RKO (cell line): ENCODE measurements around the gene ING1.
"Not testable (repeated sequence)": the region's sequence is repeated elsewhere in the genome, so short reads cannot be mapped to it uniquely, and the experiment has no call there.

Source experiments
- DNase-seq: peaks from one replicate; pipeline ENCODE4 v3.0.0-alpha.2; 2016; ENCODE audit warnings: low spot score

The ING1 gene

DNA sequence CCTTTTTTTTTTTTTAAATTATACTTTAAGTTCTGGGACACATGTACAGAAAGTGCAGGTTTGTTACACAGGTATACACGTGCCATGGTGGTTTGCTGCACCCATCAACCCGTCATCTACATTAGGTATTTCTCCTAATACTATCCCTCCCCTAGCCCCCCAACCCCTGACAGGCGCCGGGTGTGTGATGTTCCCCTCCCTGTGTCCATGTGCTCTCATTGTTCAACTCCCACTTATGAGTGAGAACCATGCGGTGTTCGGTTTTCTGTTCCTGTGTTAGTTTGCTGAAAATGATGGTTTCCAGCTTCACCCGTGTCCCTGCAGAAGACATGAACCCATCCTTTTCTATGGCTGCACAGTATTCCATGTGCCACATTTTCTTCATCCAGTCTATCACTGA lies 17.7 kb upstream of the ING1 start:
- DNase-seq = not testable (repeated sequence)

DNA sequence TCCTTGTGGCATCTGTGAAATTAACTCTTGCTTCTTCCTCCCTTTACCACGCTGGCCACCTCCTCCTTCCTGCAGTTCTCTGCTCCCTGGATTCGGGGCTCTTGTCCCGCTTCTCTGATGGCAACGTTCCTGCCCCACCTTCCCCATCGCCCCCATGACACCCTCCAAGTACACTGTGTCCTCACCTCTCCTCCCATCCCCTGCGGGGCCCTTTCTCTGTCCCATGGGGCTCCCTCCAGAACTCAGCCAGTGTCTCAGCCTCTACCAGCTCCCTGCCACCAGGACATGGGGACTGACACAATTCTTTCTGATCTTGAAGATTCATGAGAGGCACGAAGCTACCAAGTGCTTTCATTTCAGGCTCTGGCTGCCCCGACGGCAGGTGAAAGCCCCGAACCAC lies 16.7 kb upstream of the ING1 start:
- no peak for DNase-seq

DNA sequence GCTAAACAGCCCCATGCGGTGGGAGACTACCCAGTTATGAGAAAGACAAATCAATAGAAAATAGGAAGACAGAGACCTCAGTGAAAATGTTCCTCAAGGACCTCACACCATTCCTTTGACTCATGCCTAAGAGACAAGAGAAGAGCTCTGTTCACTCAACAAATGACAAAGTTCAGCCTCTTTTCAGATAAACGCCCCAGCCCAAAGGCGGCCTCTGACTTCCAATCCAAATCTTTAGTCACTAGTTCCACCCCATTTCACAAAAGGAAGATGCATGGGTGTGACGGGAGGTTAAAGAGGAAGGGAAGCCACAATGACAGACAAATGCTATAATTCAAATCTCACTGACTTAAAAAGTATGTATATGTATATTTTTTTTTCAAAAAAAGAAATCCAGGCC lies 15.7 kb upstream of the ING1 start:
- no peak for DNase-seq

DNA sequence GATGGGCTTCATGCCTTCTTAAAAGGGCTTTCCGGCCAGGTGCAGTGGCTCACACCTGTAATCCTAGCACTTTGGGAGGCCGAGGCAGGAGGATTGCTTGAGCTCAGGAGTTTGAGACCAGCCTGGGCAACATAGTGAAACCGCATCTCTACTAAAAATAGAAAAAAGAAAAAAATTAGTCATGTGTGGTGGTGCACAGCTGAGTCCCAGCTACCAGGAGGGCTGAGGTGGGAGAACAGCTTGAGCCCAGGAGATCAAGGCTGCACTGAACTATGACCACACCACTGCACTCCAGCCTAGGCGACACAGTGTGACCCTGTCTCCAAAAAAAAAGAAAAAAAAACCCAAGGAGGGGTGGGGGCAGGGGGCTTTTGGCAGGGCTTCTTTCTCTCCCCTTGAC lies 14.8 kb upstream of the ING1 start:
- DNase-seq = no peak

DNA sequence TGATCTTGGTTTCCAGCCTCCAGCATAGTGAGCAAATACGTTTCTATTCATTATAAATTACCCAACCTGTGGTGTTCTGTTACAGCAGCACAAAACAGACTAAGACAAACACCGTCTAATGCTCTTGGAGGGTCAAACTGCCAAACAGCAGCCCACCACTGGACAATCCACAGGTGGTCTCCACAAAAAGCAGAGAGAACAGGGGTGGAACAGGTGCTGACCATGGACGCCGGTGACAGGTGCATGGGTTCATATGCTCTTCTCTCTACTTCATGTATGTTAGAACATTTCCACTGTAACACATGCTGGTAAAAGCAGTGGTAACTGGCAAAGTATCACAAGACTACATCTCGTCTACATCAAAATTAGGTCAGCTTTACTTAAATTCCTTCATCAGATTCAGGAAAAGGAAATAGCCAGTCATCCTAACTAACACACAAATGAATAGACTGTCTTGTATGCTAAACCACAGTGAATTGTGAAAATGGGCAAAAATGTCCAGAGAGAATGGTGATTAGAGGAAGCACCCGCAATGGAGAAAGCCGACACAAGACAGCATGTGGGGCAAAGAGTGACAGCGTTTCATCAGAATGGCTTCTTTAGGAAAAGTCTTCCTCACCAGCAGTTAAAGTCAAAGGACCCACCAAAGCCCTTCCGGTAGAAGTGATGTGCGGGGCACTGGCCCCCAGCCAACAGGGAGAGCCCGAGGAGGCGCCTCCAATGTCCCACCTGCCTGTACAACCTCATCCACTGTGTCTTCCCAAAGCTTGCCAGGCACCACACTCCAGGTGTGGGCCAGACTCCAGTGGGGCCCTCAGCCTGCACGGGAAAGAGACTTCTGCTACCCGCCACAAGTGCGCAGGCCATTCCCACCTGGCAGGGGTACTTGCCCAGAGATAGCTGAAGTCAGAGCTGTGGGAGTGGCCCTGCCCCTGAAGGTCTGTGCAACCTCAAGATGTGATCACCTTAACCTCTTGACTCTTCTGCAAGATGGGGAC lies 14.1 kb upstream of the ING1 start:
- no peak for DNase-seq

DNA sequence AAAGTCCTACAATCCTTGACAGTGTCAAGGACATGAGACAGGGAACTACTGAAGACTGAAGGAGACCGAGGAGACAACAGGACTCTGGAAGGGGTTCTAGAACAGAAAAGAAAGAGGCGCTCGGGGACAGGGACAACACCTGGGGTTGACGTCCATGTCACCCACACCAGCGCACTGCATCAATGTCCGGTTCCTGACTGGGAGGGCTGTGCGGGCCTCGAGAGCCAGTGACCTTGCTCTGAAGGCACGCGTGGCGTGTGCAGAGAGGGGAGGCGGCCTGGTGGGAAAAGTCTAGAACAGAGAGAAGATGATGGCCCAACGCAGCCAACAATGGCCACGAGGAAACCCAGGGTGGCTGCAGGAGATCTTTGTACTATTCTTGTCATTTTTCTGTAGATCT lies 13.3 kb upstream of the ING1 start:
- no peak for DNase-seq

DNA sequence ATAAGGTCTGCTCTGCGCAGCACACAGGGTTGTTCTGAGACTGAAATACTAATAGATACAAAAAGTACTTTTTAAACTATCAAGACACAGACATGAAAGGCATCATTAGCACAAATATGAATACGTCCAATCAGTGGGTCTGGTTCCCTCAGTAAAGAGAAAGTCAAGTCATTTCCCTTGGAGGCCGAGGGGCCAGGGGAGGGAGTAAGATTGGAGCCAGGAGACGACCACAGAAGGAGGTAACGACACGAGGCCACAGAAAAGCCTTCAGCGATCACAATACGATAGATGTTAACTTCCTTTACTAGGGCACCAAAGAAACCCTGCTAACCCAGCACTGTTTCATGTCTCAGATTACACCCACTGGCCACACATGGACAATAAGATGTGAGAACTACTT lies 12.9 kb upstream of the ING1 start:
- DNase-seq = no peak

DNA sequence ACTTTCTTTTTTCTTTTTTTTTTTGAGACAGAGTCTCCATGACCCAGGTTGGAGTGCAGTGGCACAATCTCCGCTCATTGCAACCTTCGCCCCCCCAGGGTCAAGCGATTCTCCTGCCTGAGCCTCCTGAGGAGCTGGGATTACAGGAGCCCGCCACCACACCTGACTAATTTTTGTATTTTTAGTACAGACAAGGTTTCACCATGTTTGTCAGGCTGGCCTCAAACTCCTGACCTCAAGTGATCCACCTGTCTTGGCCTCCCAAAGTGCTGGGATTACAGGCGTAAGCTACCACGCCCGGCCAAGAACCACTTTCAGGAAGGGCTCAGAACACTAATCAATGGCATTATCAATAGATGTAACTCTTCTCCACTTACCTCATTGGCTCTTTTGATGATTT lies 12.4 kb upstream of the ING1 start:
- DNase-seq = not testable (repeated sequence)

DNA sequence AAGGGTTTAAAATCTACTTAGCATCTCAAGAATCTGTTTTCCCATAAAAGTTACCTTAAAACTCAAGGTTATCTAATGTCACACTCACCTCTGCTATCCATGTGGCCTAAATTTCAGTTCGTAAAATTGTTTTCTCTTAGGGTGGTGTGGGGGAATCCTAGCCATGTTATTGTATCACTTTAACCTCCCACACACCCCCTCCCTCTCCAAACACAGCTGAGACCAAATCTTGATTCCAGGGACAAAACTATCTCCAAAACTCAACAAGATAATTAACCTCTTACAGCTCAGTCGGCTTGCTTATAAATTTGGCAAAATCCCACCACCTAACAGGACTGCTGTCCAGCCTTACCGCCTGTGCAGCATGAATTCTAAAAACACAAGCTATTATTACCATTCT lies 11.4 kb upstream of the ING1 start:
- no peak for DNase-seq

DNA sequence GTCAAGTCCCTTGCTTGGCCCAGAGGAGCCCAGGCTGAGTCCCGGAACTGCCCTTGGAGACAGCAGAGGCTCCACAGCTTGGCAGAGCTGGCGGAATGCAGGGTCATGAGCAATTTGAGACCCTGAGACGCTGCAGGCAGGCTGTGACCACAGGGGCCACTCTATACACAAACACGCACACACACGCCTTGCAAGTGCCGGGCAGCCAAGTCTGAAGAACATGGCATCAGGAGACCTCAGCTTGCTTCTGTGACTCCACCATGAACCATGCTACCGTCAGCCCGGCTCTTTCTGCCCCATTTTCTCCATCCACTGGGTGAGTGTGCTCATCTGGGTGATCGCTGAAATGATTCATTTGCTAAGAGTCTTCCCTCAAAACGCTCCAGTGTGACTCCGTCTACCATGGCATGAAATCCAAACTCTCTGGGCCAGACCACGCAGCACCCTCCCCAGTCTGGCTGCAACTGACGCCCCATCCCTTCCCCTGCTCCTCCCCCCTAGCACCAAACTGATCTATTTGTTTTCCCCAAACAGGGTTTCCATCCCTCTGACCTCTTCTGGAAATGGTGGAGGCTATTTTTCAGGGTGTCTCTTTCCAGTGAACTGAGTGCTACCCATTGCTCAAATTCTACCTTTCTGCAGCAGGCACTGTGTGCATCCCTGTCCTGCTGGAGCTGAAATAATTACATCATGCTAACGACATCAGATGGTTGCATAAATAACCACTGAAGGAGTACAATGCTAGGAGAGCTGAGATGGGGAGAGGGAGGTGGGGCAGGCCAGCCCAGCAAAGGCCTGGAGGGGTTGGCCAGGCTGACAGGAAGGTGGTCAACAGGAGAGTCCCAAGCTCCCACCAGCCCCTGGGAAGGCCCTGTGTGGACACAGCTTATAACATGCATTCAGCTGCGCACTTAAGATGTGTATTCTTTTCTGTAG lies 10.6 kb upstream of the ING1 start:
- DNase-seq = peak; percentile 25

DNA sequence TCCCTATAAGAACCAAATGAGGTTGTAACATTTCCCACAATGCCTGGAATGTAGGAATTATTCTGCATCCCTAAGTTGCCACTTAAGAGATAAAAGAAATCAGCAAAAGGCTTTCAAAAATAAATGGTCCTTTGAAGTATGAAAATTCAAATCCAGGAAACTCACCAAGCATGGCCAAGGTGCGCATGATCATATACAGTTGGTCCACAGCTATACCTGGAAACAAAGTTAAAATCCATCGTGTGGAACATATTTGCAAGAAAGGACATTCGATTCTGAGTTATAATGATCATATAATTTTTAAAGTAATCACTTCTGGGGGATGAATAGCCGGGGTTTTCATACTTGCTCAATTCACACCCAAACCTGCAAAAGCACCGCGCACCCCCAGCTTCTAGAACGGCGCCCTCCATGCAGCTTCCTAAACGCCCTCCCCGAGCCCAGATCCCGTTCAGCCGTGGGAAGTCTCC lies 8.1 kb upstream of the ING1 start:
- peak; percentile 31 for DNase-seq

DNA sequence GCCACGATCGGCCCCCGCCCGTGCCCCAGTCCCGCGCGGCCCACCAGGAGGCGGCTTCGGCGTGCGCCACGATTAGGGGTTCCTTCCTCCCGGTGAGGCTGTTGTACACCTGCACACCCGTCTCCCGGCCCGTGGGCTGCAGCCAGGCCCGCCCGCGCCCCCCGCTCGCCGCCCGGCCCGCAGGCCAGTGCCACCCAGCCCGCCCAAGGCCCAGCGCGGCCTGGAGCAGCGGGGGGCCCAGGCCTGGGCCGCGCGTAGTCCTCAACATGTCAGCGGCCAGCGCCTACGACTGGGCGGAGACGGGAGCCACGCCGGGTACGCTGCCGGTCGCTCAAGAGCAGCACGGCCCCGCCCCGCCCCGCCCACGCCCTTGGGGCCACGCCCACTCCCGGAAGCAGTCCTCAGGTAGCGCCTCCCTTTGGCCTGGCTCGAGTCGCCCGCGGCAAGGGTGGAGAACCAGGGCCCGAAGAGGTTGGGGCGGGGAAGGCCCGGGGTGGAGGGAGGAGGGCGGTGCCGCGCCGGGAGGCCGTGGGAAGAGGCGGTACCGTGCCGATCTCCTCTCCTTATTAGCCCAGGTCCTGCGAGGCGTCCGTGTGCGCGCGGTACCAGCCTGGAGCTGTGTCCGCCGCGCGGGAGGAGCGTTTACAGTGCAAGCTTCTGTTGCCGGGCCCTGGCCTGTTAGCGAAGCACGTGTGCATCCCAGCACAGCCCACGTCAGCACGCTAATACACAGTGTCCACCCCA lies 7.5 kb upstream of the ING1 start, which contains the start of gene CARS2:
TSS of gene CARS2 (minus strand) at position 291 of the 744 bp plus-strand sequence. CDS start at position 268, 23 bp downstream.
- DNase-seq = peak; percentile 95

DNA sequence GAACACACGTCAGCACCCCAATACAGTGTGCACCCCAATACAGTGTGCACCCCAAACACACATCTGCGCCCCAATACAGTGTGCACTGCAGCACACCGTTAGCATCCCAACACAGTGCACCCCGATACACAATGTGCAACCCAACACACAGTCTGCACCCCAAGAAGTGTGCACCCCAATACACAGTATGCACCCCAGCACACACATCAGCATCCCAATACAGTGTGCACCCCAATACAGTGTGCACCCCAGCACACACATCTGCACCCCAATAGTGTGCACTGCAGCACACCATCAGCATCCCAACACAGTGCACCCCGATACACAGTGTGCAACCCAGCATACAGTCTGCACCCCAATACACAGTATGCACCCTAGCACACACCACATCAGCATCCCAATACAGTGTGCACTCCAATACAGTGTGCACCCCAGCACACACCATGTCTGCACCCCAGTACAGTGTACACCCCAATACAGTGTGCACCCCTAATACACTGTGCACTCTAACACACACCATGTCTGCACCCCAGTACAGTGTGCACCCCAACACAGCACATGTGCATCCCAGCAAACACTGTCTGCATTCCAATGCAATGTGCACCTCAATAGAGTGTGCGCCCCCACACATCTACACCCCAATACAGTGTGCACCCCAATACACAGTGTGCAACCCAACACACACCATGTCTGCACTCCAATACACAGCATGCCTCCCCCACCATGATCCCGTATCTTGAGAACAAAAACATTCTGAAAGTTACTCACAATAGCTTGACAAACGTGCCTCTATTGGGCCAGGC lies 6.7 kb upstream of the ING1 start:
- DNase-seq = no peak

DNA sequence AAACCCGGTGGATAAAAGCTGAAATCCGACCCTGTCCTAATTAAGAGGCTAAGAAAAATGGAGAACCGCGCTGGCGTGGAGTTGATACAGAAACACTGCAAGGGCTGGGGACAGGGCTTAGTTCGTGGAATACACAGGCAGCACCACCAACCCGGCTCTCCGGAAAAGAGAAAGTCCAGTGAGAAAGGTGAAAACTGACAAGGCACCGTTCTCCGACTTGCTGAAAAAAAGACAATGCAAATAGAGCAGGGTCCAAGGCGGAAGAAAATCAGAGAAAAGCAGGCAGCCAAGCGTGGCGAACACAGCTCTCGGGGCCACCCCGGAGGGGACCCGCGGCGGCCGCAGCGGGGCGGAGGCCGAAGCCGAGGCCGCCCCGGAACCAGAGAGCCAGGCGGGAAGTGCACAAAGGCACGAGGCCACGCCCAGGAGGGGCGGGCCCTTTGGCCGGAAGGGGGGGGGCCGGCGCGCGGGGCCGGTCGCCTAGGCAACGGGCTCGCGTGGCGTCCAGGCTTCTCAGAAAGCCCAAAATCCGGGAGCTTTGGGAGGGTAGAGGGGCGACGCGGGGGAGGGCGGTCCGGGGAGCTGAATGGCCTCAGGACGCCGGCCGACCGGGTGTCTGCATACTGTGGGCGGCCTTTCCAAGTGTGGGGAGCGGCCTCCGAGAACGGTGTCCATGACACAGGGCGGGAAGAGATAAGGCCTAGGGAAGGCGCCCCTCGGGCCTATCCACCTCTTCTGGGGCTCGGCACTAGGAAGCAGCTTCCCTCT lies 1.2 kb upstream of the ING1 start:
- peak; percentile 86 for DNase-seq

DNA sequence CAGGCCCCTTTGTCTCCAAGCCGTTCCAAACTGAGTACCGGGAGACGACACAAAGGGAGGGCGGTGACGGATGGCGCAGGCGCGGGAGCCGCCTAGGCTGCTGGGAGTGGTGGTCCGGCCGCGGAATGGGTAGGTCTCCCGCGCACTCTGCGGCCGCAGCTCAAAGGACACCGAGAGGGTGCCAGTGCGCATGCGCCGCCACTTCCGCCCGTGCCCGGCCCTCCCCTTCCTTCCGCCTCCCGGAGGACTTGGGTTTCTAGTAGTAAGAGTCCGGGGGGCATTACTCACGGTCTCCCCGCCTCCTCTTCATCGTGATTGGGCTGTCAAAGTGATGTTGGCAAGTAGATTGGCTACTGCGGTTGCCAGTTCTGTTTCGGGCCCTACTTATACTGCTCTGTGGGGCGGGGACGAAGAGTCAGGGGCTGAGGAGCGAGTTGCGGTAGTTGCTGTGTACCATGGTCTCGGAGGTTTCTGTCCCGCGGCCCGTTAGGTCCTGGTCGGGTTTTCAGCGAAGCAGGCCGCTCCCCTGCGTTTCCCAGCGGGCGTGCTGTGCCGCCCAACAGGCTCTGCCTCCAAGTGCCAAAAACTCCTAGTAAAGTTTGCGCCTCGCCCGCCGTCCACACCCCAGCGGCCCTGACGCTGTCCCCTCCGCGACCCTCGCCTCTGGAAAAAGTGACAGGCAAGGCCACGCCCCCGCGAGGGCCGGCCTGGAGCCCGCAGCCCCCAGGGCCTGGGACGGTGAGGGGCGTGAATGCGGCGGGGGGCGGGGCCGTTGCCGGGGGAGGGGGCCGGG lies 455 bp upstream of the ING1 start:
- DNase-seq = peak; percentile 99

DNA sequence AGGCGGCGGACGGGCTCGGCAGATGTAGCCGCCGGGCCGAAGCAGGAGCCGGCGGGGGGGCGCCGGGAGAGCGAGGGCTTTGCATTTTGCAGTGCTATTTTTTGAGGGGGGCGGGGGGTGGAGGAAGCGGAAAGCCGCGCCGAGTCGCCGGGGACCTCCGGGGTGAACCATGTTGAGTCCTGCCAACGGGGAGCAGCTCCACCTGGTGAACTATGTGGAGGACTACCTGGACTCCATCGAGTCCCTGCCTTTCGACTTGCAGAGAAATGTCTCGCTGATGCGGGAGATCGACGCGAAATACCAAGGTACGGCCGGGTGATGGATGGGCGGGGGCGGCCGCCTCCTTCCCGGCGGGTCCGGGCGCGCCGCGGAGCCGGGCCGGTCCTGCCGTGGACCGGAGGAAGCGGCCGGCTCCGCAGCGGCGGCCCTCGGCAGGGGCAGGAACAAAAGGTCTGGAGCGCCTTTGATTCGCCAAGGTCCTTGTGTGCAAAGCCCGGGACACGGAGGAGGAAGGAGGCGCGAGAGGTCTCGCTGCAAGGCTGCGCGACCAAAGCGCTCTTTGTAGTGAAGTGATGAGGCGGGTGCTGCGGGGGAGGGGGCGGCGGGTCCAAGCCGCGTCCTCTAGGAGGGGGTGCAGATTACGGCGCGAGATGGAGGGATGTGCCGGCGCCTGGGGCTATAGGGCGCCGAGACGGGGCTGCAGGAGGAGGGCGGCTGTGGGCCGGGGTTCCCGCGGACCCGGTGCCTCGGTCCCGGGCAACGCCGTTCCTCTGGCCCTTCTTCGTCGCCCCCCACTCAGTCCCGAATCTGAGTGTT lies 689 bp downstream of the ING1 start:
- peak; percentile 58 for DNase-seq

DNA sequence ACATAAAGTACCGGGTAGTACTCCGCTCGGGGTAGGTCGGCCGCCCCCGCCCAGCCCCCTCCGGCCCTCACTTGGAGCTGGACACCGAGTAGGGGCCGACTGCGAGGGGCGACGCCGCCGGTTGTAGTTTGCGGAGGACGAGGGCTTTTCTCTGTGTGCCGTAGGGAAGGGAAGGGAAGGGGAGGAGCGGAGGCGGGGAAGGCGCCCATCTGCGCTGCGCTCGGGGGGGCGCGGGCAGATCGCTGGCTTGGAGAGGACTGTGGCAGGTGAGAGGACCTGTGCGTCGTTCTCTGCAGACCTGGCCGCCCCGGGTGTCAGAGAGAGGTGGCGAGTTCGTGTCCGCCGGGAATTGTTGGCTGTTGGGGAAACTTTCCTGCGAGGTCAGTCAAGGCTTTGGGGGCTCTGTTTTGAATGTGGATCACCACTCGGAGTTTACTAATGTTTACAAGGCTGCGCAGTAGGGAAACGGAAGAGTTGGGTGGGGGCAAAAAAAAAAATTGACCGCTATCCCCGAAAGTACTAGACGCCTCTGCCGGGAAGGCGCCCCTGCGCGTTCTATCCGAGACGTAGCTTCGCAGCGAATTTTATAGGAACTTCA lies 1.4 kb downstream of the ING1 start:
- DNase-seq = no peak
